ENCODE results near the gene PLA2G7. TPM values are rescaled to one million over a fixed set of nuclear protein-coding genes. Genes with fewer than 3 reads are reported as not detected.

Gene PLA2G7
- total and polyA plus RNA-seq, 10 of the 15 experiments (the other 5 are each of a cell fraction or from before 2014, with no cell fraction given) = not detected

DNA sequence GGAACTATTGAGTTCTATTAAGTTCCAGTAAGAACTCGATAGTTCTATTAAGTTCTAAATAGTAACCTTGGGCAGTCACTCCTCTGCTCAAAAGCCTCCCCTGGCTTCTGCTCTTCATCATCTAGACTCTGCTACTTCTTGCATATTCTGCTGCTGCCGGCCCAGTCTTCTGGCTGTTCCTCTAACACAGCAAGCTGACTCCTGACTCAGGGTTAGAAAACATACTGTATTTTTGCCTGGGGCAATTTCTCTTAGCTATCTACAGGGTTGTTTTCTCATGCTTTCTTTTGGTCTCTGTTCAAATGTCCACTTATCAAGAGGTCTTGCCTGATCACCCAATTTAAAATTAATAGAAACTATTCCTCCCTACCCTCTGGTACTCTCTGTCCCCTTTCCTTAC lies 67.8 kb downstream of the PLA2G7 start:
- WGBS (ENCODE audit: insufficient coverage, insufficient replicate concordance, low lambda C conversion rate, missing lambda C conversion rate) = 46% methylated on average over 2 of the region's 2 CpGs
- intact Hi-C loops (cut with micrococcal nuclease; ENCODE audit: unreplicated experiment) = no loop called here
- RAD21 ChIA-PET (ENCODE audit: unreplicated experiment) = no interaction called here
- no peaks in the 10 kb centered on the region for H3K79me2 ChIP-seq (ENCODE audit: control insufficient read depth, insufficient read depth, low read length)
- in situ Hi-C loops (cut with MboI) = no loop called here
- BruUV-seq (replicated peaks) = no TSS peak
- H3K4me3 ChIP-seq = no peak overlapping the region
- TF ChIP-seq NR2C1 (IDR thresholded peaks at IDR 0.05) = no peak
- no peak for TF ChIP-seq MYB (IDR thresholded peaks at IDR 0.05; ENCODE audit: borderline replicate concordance, low read depth, low read length)
- TF ChIP-seq FOXK2 (IDR thresholded peaks at IDR 0.05) = no peak
- TF ChIP-seq SP1 (IDR thresholded peaks at IDR 0.05; ENCODE audit: low read depth, low read length) = no peak
- no peak for TF ChIP-seq RELA (IDR thresholded peaks at IDR 0.05; ENCODE audit: borderline replicate concordance, partially characterized antibody)
- no peak for TF ChIP-seq HDGF (IDR thresholded peaks at IDR 0.05)
- TF ChIP-seq MTA2 (IDR thresholded peaks at IDR 0.05; ENCODE audit: low read depth) = no peak
- no peak for TF ChIP-seq ETV6 (conservative IDR thresholded peaks at IDR 0.05 in 1 of 2, IDR thresholded peaks at IDR 0.05 in 1 of 2; ENCODE audit: borderline replicate concordance in 1 of 2, low read depth in 1 of 2)
- TF ChIP-seq IRF5 (IDR thresholded peaks at IDR 0.05; ENCODE audit: borderline replicate concordance) = no peak
- no peak for TF ChIP-seq ASH2L (IDR thresholded peaks at IDR 0.05; ENCODE audit: borderline replicate concordance, low read depth)
- no peak for TF ChIP-seq SMAD5 (IDR thresholded peaks at IDR 0.05; ENCODE audit: low read depth)
- no peak for TF ChIP-seq RFX5 (IDR thresholded peaks at IDR 0.05; ENCODE audit: low read depth, low read length)
- TF ChIP-seq ZBED1 (IDR thresholded peaks at IDR 0.05; ENCODE audit: borderline replicate concordance) = no peak
- no peak for TF ChIP-seq TCF3 (IDR thresholded peaks at IDR 0.05; ENCODE audit: borderline replicate concordance, insufficient read depth, low read depth, low read length)
- TF ChIP-seq IKZF1 (conservative IDR thresholded peaks at IDR 0.05) = no peak
- TF ChIP-seq EGR1 (IDR thresholded peaks at IDR 0.05; ENCODE audit: borderline replicate concordance in 1 of 2, low read depth in 2 of 2, low read length in 2 of 2) = no peak
- no peak for TF ChIP-seq CREB1 (IDR thresholded peaks at IDR 0.05; ENCODE audit: low read depth)
- no peak overlapping the region for H3K27ac ChIP-seq (ENCODE audit: control insufficient read depth, insufficient read depth)
- H3K9me3 ChIP-seq (replicated peaks; ENCODE audit: control insufficient read depth, insufficient read depth, low read length) = no peaks in the 10 kb centered on the region
- SMC1A ChIA-PET (ENCODE audit: uncharacterized antibody, unreplicated experiment) = no interaction called here
- ATAC-seq (no peak), FAIRE-seq (no peak), DNase-seq (ENCODE audit: low read depth, low spot score) (no peak)
- H3K9ac ChIP-seq (ENCODE audit: control insufficient read depth, insufficient read depth, low read length) = no peak overlapping the region
- CTCF ChIA-PET = no interaction called here
- no peaks in the 10 kb centered on the region for H3K36me3 ChIP-seq (ENCODE audit: control insufficient read depth in 2 of 2, insufficient read depth in 2 of 2, low read length in 1 of 2)
- no peak overlapping the region for H2AFZ ChIP-seq (ENCODE audit: control insufficient read depth, low read depth, low read length)
- no peaks in the 10 kb centered on the region; a peak in 1 of 4 replicates for H3K27me3 ChIP-seq (replicated peaks in 1 of 2; ENCODE audit: control insufficient read depth in 2 of 2, insufficient read depth in 2 of 2, low read length in 1 of 2)
- no peak overlapping the region for H3K4me2 ChIP-seq (ENCODE audit: control insufficient read depth, insufficient read depth)
- H3K4me1 ChIP-seq (ENCODE audit: control insufficient read depth, insufficient read depth, low read length) = no peaks in the 10 kb centered on the region
- POLR2A ChIA-PET = no interaction called here
- no peaks in the 10 kb centered on the region for H4K20me1 ChIP-seq (ENCODE audit: control insufficient read depth, insufficient read depth)

Measured in GM12878 (cell line).